Stomach smooth muscle (tissue), 2 donors: ENCODE results near the gene ATP5F1A.
"Not testable (repeated sequence)": the region's sequence is repeated elsewhere in the genome, so short reads cannot be mapped to it uniquely, and the experiment has no call there.

ENCODE experiments used
- H3K27ac ChIP-seq: one replicate; pipeline ENCODE4 v1.7.0; 2013; ENCODE audit warnings: mild to moderate bottlenecking, low read length, inconsistent platforms
- H3K27me3 ChIP-seq, 2 donors: one replicate each; pipeline ENCODE4 v1.7.0; 2013; ENCODE audit warnings: low read length in 2 of 2; ENCODE audit not compliant: insufficient read depth in 2 of 2, control insufficient read depth in 1 of 2
- H3K36me3 ChIP-seq, 2 donors: one replicate each; pipeline ENCODE4 v1.7.0; 2013; ENCODE audit warnings: low read length in 2 of 2; ENCODE audit not compliant: control insufficient read depth in 2 of 2, insufficient read depth in 2 of 2
- H3K4me1 ChIP-seq: one replicate; pipeline ENCODE4 v1.7.0; 2013; ENCODE audit warnings: low read length; ENCODE audit not compliant: control insufficient read depth, insufficient read depth
- H3K4me3 ChIP-seq, 2 donors: one replicate each; pipeline ENCODE4 v1.7.0; 2013; ENCODE audit warnings: low read length in 2 of 2
- H3K9ac ChIP-seq, 2 donors: one replicate each; pipeline ENCODE4 v1.7.0; 2013; ENCODE audit warnings: low read length in 2 of 2, mild to moderate bottlenecking in 1 of 2
- H3K9me3 ChIP-seq, 2 donors: one replicate each; pipeline ENCODE4 v1.7.0; 2013; ENCODE audit warnings: low read length in 2 of 2; ENCODE audit not compliant: control insufficient read depth in 2 of 2
- donor health status: healthy.
- donor health status: Pancreatic carcinoma.

ATP5F1A gene

GRCh38 chr18:46061796-46062195 is 36.3 kb downstream of the ATP5F1A start:
- H3K9ac ChIP-seq: no peak overlapping the region
- H3K27me3 ChIP-seq: no peaks in the 10 kb centered on the region
- no peaks in the 10 kb centered on the region for H3K9me3 ChIP-seq
- no peak overlapping the region for H3K4me3 ChIP-seq
- no peaks in the 10 kb centered on the region for H3K36me3 ChIP-seq
- H3K27ac ChIP-seq: no peak overlapping the region
- no peaks in the 10 kb centered on the region for H3K4me1 ChIP-seq

GRCh38 chr18:46061387-46061786 is 36.7 kb downstream of the ATP5F1A start:
- Histone ChIP-seq H3K4me1 (no peaks in the 10 kb centered on the region), H3K4me3 (no peak overlapping the region), H3K27ac (no peak overlapping the region), H3K9ac (no peak overlapping the region), H3K9me3 (no peaks in the 10 kb centered on the region), H3K27me3 (no peaks in the 10 kb centered on the region), H3K36me3 (no peaks in the 10 kb centered on the region)

GRCh38 chr18:46060359-46060841 is 37.7 kb downstream of the ATP5F1A start:
- Histone ChIP-seq H3K27ac (no peak overlapping the region), H3K36me3 (no peaks in the 10 kb centered on the region), H3K9me3 (no peaks in the 10 kb centered on the region), H3K27me3 (no peaks in the 10 kb centered on the region), H3K4me3 (no peak overlapping the region), H3K9ac (no peak overlapping the region), H3K4me1 (no peaks in the 10 kb centered on the region)

GRCh38 chr18:46055838-46056230 is 42.3 kb downstream of the ATP5F1A start:
- Histone ChIP-seq H3K27me3 (no peaks in the 10 kb centered on the region), H3K9ac (no peak overlapping the region), H3K9me3 (no peaks in the 10 kb centered on the region), H3K27ac (no peak overlapping the region), H3K36me3 (no peaks in the 10 kb centered on the region), H3K4me3 (no peak overlapping the region), H3K4me1 (no peaks in the 10 kb centered on the region)

- Histone ChIP-seq H3K4me1 (no peaks in the 10 kb centered on the region), H3K9me3 (no peaks in the 10 kb centered on the region), H3K27me3 (no peaks in the 10 kb centered on the region), H3K27ac (no peak overlapping the region), H3K9ac (no peak overlapping the region), H3K4me3 (no peak overlapping the region), H3K36me3 (no peaks in the 10 kb centered on the region)
These were observed 42.9 kb downstream of the ATP5F1A start for GRCh38 chr18:46054956-46055837.

- Histone ChIP-seq H3K27me3 (no peaks in the 10 kb centered on the region), H3K36me3 (no peaks in the 10 kb centered on the region), H3K4me1 (no peaks in the 10 kb centered on the region), H3K9me3 (no peaks in the 10 kb centered on the region), H3K4me3 (no peak overlapping the region), H3K9ac (no peak overlapping the region), H3K27ac (no peak overlapping the region)
These were observed 44.6 kb downstream of the ATP5F1A start for GRCh38 chr18:46053368-46054095.

DNA sequence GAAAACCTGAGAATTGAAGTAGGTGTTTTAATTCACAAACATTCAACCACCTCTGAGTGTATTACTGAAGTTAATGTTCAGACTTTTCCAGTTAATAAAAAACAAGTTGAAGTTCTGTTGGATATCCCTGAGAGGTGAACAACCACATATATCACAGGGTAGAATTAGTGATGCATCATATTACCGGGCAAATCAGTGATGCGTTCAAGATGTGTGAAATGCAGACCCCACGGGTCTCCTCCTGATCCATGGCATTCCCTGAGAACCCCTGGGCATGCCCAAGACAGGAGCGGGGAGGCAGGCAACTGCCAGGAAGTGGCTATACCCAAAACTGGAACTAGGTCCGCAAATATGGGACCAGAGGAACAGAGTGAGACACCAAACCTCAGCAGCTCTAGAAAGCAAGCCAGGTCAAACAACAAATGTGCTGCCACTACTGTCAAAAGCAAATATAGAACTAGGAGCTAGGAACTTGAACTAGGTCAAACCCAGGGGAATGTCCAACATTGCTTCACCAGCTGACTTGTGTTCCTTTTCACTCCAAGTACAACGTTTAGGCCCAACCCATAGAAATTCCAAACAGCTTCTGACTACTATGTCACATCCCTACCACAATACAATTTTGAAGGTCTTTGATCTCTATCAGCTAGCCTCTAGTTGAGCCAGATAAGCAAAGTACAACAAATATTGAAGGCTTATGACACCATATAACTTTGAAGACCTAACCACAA is 46.2 kb downstream of the ATP5F1A start:
- H3K27ac ChIP-seq: no peak overlapping the region
- H3K4me3 ChIP-seq: no peak overlapping the region
- no peak overlapping the region for H3K9ac ChIP-seq
- no peaks in the 10 kb centered on the region for H3K9me3 ChIP-seq
- H3K27me3 ChIP-seq: no peaks in the 10 kb centered on the region
- no peaks in the 10 kb centered on the region for H3K4me1 ChIP-seq
- no peaks in the 10 kb centered on the region for H3K36me3 ChIP-seq

DNA sequence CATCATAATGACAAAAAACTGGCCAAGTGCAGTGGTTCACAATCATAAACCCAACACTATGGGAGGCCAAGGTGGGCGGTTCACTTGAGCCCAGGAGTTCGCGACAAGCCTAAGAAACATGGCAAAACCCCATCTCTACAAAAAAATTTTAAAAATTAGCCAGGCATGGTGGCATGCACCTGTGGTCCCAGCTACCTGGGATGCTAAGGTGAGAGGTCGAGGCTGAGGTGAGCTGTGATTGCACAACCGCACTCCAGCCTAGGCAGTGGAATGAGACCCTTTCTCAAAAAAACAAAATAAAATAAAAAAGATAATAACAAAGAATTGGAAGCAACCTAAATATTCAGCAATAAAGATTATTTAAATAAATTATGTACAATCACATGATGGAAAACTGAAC is 47.8 kb downstream of the ATP5F1A start:
- Histone ChIP-seq H3K36me3 (no peaks in the 10 kb centered on the region), H3K27ac (no peak overlapping the region), H3K9me3 (no peaks in the 10 kb centered on the region), H3K4me1 (no peaks in the 10 kb centered on the region), H3K27me3 (no peaks in the 10 kb centered on the region), H3K4me3 (no peak overlapping the region), H3K9ac (no peak overlapping the region)

DNA sequence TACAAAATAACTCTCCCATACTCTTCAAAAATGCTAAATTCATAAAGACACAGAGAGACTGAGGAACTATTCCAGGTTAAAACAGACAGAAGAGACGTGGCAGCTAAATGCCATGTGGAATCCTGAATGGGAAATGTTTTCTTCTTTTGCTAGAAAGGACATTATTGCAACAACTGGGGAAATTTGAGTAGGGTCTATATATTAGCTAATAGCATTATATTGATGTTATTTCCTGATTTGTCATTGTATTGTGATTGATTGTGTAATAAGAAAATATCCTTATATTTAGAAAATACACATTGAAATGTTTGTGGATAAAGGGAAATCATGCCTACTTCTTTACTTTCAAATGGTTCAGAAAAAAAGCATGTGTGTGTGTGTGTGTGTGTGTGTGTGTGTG is 49.5 kb downstream of the ATP5F1A start:
- H3K9me3 ChIP-seq: no peaks in the 10 kb centered on the region
- no peak overlapping the region for H3K4me3 ChIP-seq
- no peak overlapping the region for H3K9ac ChIP-seq
- no peaks in the 10 kb centered on the region for H3K4me1 ChIP-seq
- no peaks in the 10 kb centered on the region for H3K36me3 ChIP-seq
- no peak overlapping the region for H3K27ac ChIP-seq
- no peaks in the 10 kb centered on the region for H3K27me3 ChIP-seq

- H3K27me3 ChIP-seq, H3K4me3 ChIP-seq, H3K9me3 ChIP-seq, H3K4me1 ChIP-seq, H3K9ac ChIP-seq, H3K27ac ChIP-seq, H3K36me3 ChIP-seq: not testable (repeated sequence)
These were observed 50.7 kb downstream of the ATP5F1A start for GRCh38 chr18:46047369-46047768.
